Stimulated activated CD8-positive, alpha-beta memory T cell treated with anti-CD3 and anti-CD28 coated beads, Interleukin-4, amount 100 ng/mL, for 4 hours (primary cell): ENCODE results near the gene WFDC9.
"Not testable (repeated sequence)": the region's sequence is repeated elsewhere in the genome, so short reads cannot be mapped to it uniquely, and the experiment has no call there.

ENCODE experiments used
- DNase-seq, 2 donors: peaks; one replicate each; pipeline ENCODE4 v3.0.0-alpha.2; 2020; ENCODE audit warnings: low read depth in 2 of 2, low spot score in 1 of 2

The WFDC9 gene

GRCh38 chr20:45593498-45593897 is 37.6 kb downstream of the WFDC9 start:
- no peak for DNase-seq

GRCh38 chr20:45592574-45593189 is 38.4 kb downstream of the WFDC9 start:
- no peak for DNase-seq

GRCh38 chr20:45589725-45590124 is 41.4 kb downstream of the WFDC9 start:
- no peak for DNase-seq

DNA sequence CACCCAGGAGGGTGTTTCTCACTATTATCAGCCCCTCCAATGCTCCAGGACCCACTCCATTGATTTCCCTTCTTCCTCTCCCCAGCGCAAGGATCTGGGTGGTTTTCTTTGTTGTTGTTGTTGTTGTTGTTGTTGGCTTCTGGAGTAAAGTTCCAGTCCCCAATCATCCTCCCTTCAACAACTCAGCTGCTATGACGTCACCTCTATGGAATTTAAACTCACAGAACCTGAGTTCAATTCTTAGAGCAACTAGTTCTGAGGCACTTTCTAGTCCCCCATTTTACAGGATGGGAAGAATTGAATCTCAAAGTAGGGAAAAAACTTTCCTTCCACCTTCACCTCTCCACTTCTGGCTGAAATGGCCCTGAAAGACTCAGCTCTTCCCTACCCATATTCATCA is 42.3 kb downstream of the WFDC9 start:
- DNase-seq, result no peak

- DNase-seq, result not testable (repeated sequence)
Measured at GRCh38 chr20:45585986-45586385, 45.1 kb downstream of the WFDC9 start.

DNA sequence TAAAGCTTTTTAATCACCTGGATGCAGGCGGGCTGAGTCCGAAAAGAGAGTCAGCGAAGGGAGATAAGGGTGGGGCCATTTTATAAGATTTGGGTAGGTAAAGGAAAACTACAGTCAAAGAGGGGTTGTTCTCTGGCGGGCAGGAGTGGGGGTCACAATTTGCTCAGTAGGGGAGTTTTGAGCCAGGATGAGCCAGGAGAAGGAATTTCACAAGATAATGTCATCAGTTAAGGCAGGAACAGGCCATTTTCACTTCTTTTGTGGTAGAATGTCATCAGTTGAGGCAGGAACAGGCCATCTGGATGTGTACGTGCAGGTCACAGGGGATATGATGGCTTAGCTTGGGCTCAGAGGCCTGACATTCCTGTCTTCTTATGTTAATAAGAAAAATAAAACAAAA is 46.8 kb downstream of the WFDC9 start:
- DNase-seq, result not testable (repeated sequence)

DNA sequence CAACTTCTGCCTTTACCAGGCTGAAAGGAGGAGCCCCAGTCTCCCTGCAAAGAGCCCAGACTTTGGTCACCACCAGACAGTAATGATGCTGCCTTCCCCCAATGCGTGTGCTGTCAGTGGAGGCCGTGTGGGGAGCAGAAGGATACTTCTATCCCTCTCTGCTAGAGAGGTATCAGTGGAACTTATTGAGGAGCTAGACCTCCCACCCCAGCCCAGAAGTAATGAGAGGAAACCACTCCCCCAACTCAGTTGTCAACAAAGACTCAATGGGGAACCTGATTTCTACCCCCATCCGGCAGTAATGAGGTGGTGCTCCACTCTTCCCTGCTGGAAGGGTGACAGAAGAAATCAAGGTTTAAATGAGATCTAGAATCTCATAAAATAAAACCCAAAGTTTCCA is 47.6 kb downstream of the WFDC9 start:
- no peak for DNase-seq

- DNase-seq, result no peak
Measured at GRCh38 chr20:45581702-45582101, 49.4 kb downstream of the WFDC9 start.

DNA sequence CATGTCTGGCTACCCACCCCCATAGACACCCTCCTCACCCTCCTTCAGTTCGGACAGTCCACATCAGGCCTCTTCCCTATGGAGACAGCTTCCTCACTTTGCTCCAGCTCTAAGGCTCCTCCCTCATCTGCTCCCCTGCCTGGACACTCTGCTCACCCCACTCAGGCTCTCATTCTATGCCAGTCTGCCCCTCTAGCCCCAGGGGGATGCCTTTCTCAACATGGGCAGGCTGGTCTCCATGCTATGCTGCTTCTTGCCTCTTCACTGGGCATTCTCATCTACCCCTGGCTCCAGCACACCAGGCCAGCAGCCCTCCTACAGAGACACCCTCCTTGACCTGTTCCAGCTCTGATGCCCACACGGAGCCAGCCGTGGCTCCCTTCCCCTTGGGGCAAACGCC is 51.9 kb downstream of the WFDC9 start, which contains the start of gene WFDC8:
WFDC8 (minus strand) TSS at position 101 of the 400 bp plus-strand sequence; CDS start at position 64, 37 bp downstream.
- DNase-seq, result no peak

- DNase-seq, result no peak
Measured at GRCh38 chr20:45578231-45578630, 52.9 kb downstream of the WFDC9 start.

DNA sequence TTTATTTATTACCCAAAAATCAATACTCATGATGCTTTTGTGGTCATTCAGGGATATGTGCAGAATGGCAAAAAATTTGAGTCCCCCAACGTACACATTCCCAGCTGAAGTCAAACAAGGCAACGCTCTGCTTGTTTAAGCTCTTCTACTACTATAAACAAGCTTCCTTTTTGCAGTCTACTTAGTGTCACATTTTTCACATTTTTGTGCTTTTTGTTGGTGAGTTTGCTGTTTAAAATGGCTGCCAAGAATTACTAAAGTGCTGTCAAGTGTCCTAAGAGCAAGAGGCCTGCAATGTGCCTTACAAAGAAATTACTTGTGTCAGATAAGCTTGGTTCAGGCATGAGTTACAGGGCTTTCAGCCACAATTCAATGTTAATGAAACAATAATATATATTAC is 54.1 kb downstream of the WFDC9 start:
- DNase-seq, result no peak

DNA sequence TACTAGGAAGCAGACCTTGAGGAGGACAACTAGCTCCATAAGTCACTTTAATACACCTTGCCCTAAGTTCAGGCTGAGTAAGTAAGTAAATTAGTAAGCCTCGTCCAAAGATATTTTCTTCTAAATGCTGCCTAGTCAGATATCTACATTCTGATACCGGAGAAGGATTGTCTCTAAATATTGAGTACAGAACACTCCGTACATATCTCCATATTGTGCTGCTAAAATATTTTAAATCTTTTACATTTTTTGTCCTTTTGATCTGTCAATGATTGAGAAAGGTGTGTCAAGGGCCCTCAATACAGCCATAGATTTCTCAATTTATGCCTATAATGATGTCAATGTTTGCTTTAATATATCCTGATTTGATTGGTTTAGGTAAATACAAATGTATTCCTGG is 55.2 kb downstream of the WFDC9 start:
- no peak for DNase-seq

GRCh38 chr20:45569650-45570049 is 61.4 kb downstream of the WFDC9 start:
- not testable (repeated sequence) for DNase-seq

DNA sequence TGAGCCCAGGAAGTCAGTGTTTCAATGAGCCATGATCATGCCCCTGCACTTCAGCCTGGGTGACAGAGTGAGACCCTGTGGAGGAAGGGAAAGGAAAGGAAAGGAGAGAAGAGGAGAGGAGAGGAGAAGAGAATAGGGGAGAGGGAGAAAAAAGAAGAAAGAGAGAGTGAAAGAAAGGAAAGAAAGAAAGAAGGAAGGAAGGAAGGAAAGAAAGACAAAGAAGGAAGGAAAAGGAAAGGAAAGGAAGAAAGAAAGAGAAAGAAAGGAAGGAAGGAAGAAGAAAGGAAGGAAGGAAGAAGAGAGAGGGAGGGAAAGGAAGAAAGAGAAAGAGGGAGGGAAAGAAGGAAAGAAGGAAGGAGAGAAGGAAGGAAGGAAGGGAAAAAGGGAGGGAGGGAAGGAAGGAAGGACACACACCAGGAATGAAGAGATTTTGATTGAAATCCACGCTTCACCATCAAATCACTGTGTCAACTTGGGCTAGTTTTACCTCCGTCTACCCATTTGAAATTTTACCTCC is 66.3 kb downstream of the WFDC9 start:
- DNase-seq, result no peak
